Gastroesophageal sphincter (tissue), 4 donors: Measurements from ENCODE around the gene TCF7L2. TPM values are rescaled to one million over a fixed set of nuclear protein-coding genes. Genes with fewer than 3 reads are reported as not detected.

ENCODE experiments used
- ATAC-seq: fragments of 150-250 bp; one replicate; pipeline ENCODE4 v1.9.1; 2016; ENCODE audit warnings: mild to moderate bottlenecking, moderate library complexity
- H3K27ac ChIP-seq, 4 donors: fragments of 200-600 bp; sonication (generic) in 3 of 4; 1 replicate in 3 of 4; 2 replicates in 1 of 4; pipeline ENCODE4 v1.5.1; 2016 to 2019
- H3K27me3 ChIP-seq: fragments of 200-600 bp; sonication (generic); one replicate; pipeline ENCODE4 v1.5.1; 2019
- H3K36me3 ChIP-seq, 2 donors: fragments of 200-600 bp; sonication (generic); one replicate each; pipeline ENCODE4 v1.5.1; 2019; ENCODE audit warnings: control low read depth in 1 of 2
- H3K4me1 ChIP-seq, 3 donors: fragments of 200-600 bp; sonication (generic); 1 replicate in 2 of 3; 2 replicates in 1 of 3; pipeline ENCODE4 v1.5.1; 2016 to 2019; ENCODE audit warnings: control low read depth in 2 of 3
- H3K4me3 ChIP-seq, 2 donors: fragments of 200-600 bp; sonication (generic); one replicate each; pipeline ENCODE4 v1.5.1; 2019; ENCODE audit warnings: mild to moderate bottlenecking in 1 of 2, moderate library complexity in 1 of 2
- H3K9me3 ChIP-seq, 3 donors: fragments of 200-600 bp; sonication (generic); one replicate each; pipeline ENCODE4 v1.5.1; 2017 to 2019; ENCODE audit warnings: control low read depth in 2 of 3
- EP300 ChIP-seq: sonication (generic); formaldehyde crosslinking; IDR thresholded peaks from one replicate; pipeline ENCODE4 v1.6.1; 2017; ENCODE audit warnings: antibody characterized with exemption, mild to moderate bottlenecking
- POLR2A ChIP-seq, 2 donors: fragments of 450-650 bp; IDR thresholded peaks; one replicate each; pipeline ENCODE4 v1.6.1; 2017; ENCODE audit warnings: antibody characterized with exemption in 2 of 2, mild to moderate bottlenecking in 2 of 2, moderate library complexity in 1 of 2
- POLR2AphosphoS5 ChIP-seq: sonication (generic); formaldehyde crosslinking; IDR thresholded peaks from one replicate; pipeline ENCODE4 v1.6.1; 2017; ENCODE audit warnings: antibody characterized with exemption
- WGBS, 2 donors: methylation state at CpG; one replicate each; pipeline ENCODE4 v1.1.5; 2018; ENCODE audit warnings: low coverage in 1 of 2; 5-methylcytosine and 5-hydroxymethylcytosine counted together
- total RNA-seq, 4 donors: library from RNA; depleted of rRNA; stranded (reverse); fragments of >200 nt; gene quantifications; one replicate each; pipeline ENCODE4 v1.1.0, GENCODE V29; 2016
- TF ChIP-seq, protein P1 (sequence below), 4 experiments: fragments of 200-600 bp in 2 of 4; fragments of 450-650 bp in 2 of 4; sonication (generic) in 1 of 4; IDR thresholded peaks; one replicate each; pipeline ENCODE4 v1.5.1; 2017 to 2019; ENCODE audit warnings: antibody characterized with exemption in 4 of 4, mild to moderate bottlenecking in 2 of 4, moderate library complexity in 2 of 4

TCF7L2 gene
- total RNA-seq, 4 donors from 2014 or later: 12.6 to 22.4 (median 20.2) TPM

- H3K27ac ChIP-seq: no peak overlapping the region
- H3K36me3 ChIP-seq: peaks cover 0 to 4% of the 10 kb centered on the region in 2 donors
- no peaks in the 10 kb centered on the region for H3K9me3 ChIP-seq
- peaks cover 0 to 62% (median 20%) of the 10 kb centered on the region in 3 donors for H3K4me1 ChIP-seq
- ATAC-seq: peak; percentile 34
- TF ChIP-seq, protein P1, sequence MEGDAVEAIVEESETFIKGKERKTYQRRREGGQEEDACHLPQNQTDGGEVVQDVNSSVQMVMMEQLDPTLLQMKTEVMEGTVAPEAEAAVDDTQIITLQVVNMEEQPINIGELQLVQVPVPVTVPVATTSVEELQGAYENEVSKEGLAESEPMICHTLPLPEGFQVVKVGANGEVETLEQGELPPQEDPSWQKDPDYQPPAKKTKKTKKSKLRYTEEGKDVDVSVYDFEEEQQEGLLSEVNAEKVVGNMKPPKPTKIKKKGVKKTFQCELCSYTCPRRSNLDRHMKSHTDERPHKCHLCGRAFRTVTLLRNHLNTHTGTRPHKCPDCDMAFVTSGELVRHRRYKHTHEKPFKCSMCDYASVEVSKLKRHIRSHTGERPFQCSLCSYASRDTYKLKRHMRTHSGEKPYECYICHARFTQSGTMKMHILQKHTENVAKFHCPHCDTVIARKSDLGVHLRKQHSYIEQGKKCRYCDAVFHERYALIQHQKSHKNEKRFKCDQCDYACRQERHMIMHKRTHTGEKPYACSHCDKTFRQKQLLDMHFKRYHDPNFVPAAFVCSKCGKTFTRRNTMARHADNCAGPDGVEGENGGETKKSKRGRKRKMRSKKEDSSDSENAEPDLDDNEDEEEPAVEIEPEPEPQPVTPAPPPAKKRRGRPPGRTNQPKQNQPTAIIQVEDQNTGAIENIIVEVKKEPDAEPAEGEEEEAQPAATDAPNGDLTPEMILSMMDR (IDR thresholded peaks at IDR 0.05): no peak
- peak; percentile 49 for TF ChIP-seq POLR2AphosphoS5
- WGBS, 2 donors: 46 to 76% methylated on average over 2 to 6 of the region's 7 CpGs
- H3K27me3 ChIP-seq: no peaks in the 10 kb centered on the region
- no peak overlapping the region for H3K4me3 ChIP-seq
Observed at GRCh38 chr10:112985690-112986543, 35.9 kb downstream of the TCF7L2 start.

DNA sequence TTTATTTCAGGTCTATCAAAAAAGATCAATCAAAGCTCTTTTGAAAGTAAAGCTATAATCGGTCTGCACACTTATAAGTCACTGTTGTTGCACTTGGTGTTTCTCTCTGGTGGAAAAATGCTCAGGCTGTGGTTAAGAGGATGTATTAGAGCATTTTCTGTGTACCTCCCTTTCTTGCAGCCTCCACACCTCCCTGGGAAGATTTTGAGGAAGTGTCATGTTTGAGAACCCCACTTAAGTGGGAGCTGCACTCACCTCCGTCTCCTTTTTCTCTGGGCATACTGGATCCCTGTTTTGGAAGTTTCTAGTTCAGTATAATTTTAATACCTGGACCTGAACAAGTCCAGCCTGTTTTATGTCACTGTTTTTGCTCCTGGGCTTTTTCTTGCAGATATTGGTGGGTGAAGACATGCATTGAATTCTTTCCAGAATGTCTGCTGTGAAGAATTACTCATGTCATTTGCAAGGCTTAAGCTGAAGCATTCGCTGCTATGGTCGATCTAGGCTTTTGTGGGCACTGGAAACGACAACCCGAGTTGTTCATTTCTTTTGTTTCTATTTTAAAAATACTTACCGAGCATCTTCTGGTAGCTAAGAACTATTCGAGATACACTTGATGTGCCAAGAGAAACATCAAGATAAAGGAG, 36.6 kb downstream of the TCF7L2 start:
- no peaks in the 10 kb centered on the region for H3K9me3 ChIP-seq
- 33 to 34% methylated on average over 8 of the region's 8 CpGs for WGBS, 2 donors
- H3K4me1 ChIP-seq: peaks cover 0 to 70% (median 20%) of the 10 kb centered on the region in 3 donors
- no peak for ATAC-seq
- H3K27ac ChIP-seq: no peak overlapping the region
- peaks cover 0 to 4% of the 10 kb centered on the region in 2 donors for H3K36me3 ChIP-seq
- TF ChIP-seq POLR2AphosphoS5 (no peak), POLR2A (IDR thresholded peaks at IDR 0.05) (no peak), EP300 (no peak)
- no peak overlapping the region for H3K4me3 ChIP-seq
- no peaks in the 10 kb centered on the region for H3K27me3 ChIP-seq

DNA sequence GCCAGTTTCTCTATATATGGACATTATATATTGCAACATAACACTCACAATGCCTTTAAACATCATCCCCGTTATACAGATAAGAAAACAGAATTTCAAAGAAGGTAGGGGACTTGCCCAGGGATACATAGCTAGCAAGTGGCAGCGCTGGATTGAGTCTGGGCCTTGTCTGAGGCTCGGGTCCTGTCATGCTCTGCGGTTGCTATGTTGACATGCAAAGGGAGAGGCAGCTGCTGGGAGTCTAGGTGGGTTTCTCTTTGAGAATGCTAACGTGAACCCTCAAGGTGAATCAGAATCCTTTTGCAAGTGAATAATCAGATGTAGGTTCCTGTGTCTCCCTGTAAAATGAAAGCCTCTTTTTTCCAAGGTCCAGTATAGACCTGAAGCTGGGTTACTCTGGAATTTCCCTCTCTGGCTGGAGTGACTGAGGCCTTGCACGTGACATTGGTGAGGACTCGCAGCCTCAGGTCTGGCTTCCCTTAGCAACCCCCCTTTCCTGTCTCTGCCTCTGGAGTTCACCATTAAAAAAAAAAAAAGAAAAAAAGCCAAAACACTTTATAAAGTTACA, 38.9 kb downstream of the TCF7L2 start:
- Histone ChIP-seq H3K4me3 (no peak overlapping the region), H3K36me3 (peaks cover 0 to 4% of the 10 kb centered on the region in 2 donors), H3K27me3 (no peaks in the 10 kb centered on the region), H3K4me1 (peaks cover 0 to 79% (median 20%) of the 10 kb centered on the region in 3 donors), H3K27ac (no peak overlapping the region), H3K9me3 (no peaks in the 10 kb centered on the region)
- 70 to 85% methylated on average over 5 to 6 of the region's 7 CpGs for WGBS, 2 donors
- ATAC-seq: no peak
- TF ChIP-seq EP300 (no peak), POLR2A (IDR thresholded peaks at IDR 0.05) (no peak), POLR2AphosphoS5 (no peak)
- TF ChIP-seq, protein P1 (IDR thresholded peaks at IDR 0.05): no peak

GRCh38 chr10:112989826-112990225, 39.8 kb downstream of the TCF7L2 start:
- no peak overlapping the region for H3K27ac ChIP-seq
- WGBS, 2 donors: 80 to 92% methylated on average over 4 to 5 of the region's 5 CpGs

DNA sequence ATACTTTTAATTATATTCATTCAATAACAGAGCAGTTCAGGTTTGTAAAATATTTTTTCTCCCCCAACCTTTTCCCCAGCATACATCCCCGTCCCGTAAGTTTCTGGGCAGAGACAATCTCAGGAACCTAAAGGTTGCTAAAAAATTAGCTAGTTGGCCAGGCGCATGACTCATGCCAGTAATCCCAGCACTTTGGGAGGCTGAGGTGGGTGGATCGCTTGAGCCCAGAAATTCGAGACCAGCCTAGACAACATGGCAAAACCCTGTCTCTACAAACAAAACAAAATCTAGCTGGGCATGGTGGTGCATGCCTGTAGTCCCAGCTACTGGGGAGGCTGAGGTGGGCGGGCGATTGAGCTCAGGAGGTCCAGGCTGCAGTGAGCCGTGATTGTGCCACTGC, 40.2 kb downstream of the TCF7L2 start:
- no peak overlapping the region for H3K4me3 ChIP-seq
- H3K4me1 ChIP-seq: peaks cover 0 to 70% (median 20%) of the 10 kb centered on the region in 3 donors
- TF ChIP-seq POLR2A (IDR thresholded peaks at IDR 0.05) (no peak), POLR2AphosphoS5 (no peak), EP300 (no peak)
- TF ChIP-seq, protein P1 (IDR thresholded peaks at IDR 0.05): no peak
- no peak overlapping the region for H3K27ac ChIP-seq
- WGBS, 2 donors: 75 to 93% methylated on average over 2 to 8 of the region's 8 CpGs
- peaks cover 0 to 4% of the 10 kb centered on the region in 2 donors for H3K36me3 ChIP-seq
- no peaks in the 10 kb centered on the region for H3K9me3 ChIP-seq
- H3K27me3 ChIP-seq: no peaks in the 10 kb centered on the region
- ATAC-seq: no peak

More at GRCh38 chr10:112989826-112990225, 39.8 kb downstream of the TCF7L2 start:
- Histone ChIP-seq H3K4me3 (no peak overlapping the region), H3K36me3 (peaks cover 0 to 4% of the 10 kb centered on the region in 2 donors), H3K4me1 (peaks cover 0 to 75% (median 20%) of the 10 kb centered on the region in 3 donors), H3K27me3 (no peaks in the 10 kb centered on the region), H3K9me3 (no peaks in the 10 kb centered on the region)
- no peak for ATAC-seq
- TF ChIP-seq POLR2AphosphoS5: no peak
- TF ChIP-seq, protein P1 (IDR thresholded peaks at IDR 0.05): no peak
